Stomach smooth muscle (tissue), 2 donors: ENCODE results near the gene C6orf141.

Experiments used
- H3K27ac ChIP-seq: one replicate; pipeline ENCODE4 v1.7.0; 2013; ENCODE audit warnings: mild to moderate bottlenecking, low read length, inconsistent platforms
- H3K27me3 ChIP-seq, 2 donors: one replicate each; pipeline ENCODE4 v1.7.0; 2013; ENCODE audit warnings: low read length in 2 of 2; ENCODE audit not compliant: insufficient read depth in 2 of 2, control insufficient read depth in 1 of 2
- H3K36me3 ChIP-seq, 2 donors: one replicate each; pipeline ENCODE4 v1.7.0; 2013; ENCODE audit warnings: low read length in 2 of 2; ENCODE audit not compliant: control insufficient read depth in 2 of 2, insufficient read depth in 2 of 2
- H3K4me1 ChIP-seq: one replicate; pipeline ENCODE4 v1.7.0; 2013; ENCODE audit warnings: low read length; ENCODE audit not compliant: control insufficient read depth, insufficient read depth
- H3K4me3 ChIP-seq, 2 donors: one replicate each; pipeline ENCODE4 v1.7.0; 2013; ENCODE audit warnings: low read length in 2 of 2
- H3K9ac ChIP-seq, 2 donors: one replicate each; pipeline ENCODE4 v1.7.0; 2013; ENCODE audit warnings: low read length in 2 of 2, mild to moderate bottlenecking in 1 of 2
- H3K9me3 ChIP-seq, 2 donors: one replicate each; pipeline ENCODE4 v1.7.0; 2013; ENCODE audit warnings: low read length in 2 of 2; ENCODE audit not compliant: control insufficient read depth in 2 of 2
- donor health status: healthy.
- donor health status: Pancreatic carcinoma.

Gene C6orf141

GRCh38 chr6:49522710-49523593 is 27.5 kb upstream of the C6orf141 start:
- Histone ChIP-seq H3K4me1 (no peaks in the 10 kb centered on the region), H3K27ac (no peak overlapping the region), H3K4me3 (no peak overlapping the region), H3K9ac (no peak overlapping the region), H3K9me3 (no peaks in the 10 kb centered on the region), H3K27me3 (no peaks in the 10 kb centered on the region), H3K36me3 (no peaks in the 10 kb centered on the region)

GRCh38 chr6:49523901-49524300 is 26.6 kb upstream of the C6orf141 start:
- Histone ChIP-seq H3K27ac (no peak overlapping the region), H3K4me1 (no peaks in the 10 kb centered on the region), H3K4me3 (no peak overlapping the region), H3K27me3 (no peaks in the 10 kb centered on the region), H3K9ac (no peak overlapping the region), H3K36me3 (no peaks in the 10 kb centered on the region), H3K9me3 (no peaks in the 10 kb centered on the region)

GRCh38 chr6:49524541-49524940 is 25.9 kb upstream of the C6orf141 start:
- Histone ChIP-seq H3K27ac (no peak overlapping the region), H3K9ac (no peak overlapping the region)

GRCh38 chr6:49526598-49526997 is 23.9 kb upstream of the C6orf141 start:
- Histone ChIP-seq H3K9ac (no peak overlapping the region), H3K4me1 (no peaks in the 10 kb centered on the region), H3K9me3 (no peaks in the 10 kb centered on the region), H3K27ac (no peak overlapping the region), H3K27me3 (no peaks in the 10 kb centered on the region), H3K36me3 (no peaks in the 10 kb centered on the region), H3K4me3 (no peak overlapping the region)

More at GRCh38 chr6:49524541-49524940, 25.9 kb upstream of the C6orf141 start:
- Histone ChIP-seq H3K36me3 (no peaks in the 10 kb centered on the region), H3K9me3 (no peaks in the 10 kb centered on the region), H3K4me1 (no peaks in the 10 kb centered on the region), H3K4me3 (no peak overlapping the region), H3K27me3 (no peaks in the 10 kb centered on the region)

- Histone ChIP-seq H3K27me3 (no peaks in the 10 kb centered on the region), H3K4me1 (no peaks in the 10 kb centered on the region), H3K9ac (no peak overlapping the region), H3K36me3 (no peaks in the 10 kb centered on the region), H3K4me3 (no peak overlapping the region), H3K27ac (no peak overlapping the region), H3K9me3 (no peaks in the 10 kb centered on the region)
Observed at GRCh38 chr6:49527320-49527719, 23.1 kb upstream of the C6orf141 start.

GRCh38 chr6:49528571-49528970 is 21.9 kb upstream of the C6orf141 start:
- H3K27ac ChIP-seq = no peak overlapping the region
- H3K9me3 ChIP-seq = no peaks in the 10 kb centered on the region
- no peaks in the 10 kb centered on the region for H3K27me3 ChIP-seq
- H3K9ac ChIP-seq = no peak overlapping the region
- H3K4me1 ChIP-seq = no peaks in the 10 kb centered on the region
- H3K36me3 ChIP-seq = no peaks in the 10 kb centered on the region
- H3K4me3 ChIP-seq = no peak overlapping the region

- H3K9ac ChIP-seq = no peak overlapping the region
- H3K27me3 ChIP-seq = no peaks in the 10 kb centered on the region
- no peak overlapping the region for H3K27ac ChIP-seq
- H3K4me1 ChIP-seq = no peaks in the 10 kb centered on the region
- no peaks in the 10 kb centered on the region for H3K36me3 ChIP-seq
- H3K4me3 ChIP-seq = no peak overlapping the region
- H3K9me3 ChIP-seq = no peaks in the 10 kb centered on the region
Observed at GRCh38 chr6:49530141-49530776, 20.2 kb upstream of the C6orf141 start.

GRCh38 chr6:49531774-49532569 is 18.5 kb upstream of the C6orf141 start:
- no peaks in the 10 kb centered on the region for H3K4me1 ChIP-seq
- no peaks in the 10 kb centered on the region for H3K27me3 ChIP-seq
- H3K36me3 ChIP-seq = no peaks in the 10 kb centered on the region
- H3K27ac ChIP-seq = no peak overlapping the region
- no peak overlapping the region for H3K4me3 ChIP-seq
- no peak overlapping the region for H3K9ac ChIP-seq
- no peaks in the 10 kb centered on the region for H3K9me3 ChIP-seq

GRCh38 chr6:49535795-49536194 is 14.7 kb upstream of the C6orf141 start:
- Histone ChIP-seq H3K27me3 (no peaks in the 10 kb centered on the region), H3K4me1 (no peaks in the 10 kb centered on the region), H3K4me3 (no peak overlapping the region), H3K27ac (no peak overlapping the region), H3K9ac (no peak overlapping the region), H3K36me3 (no peaks in the 10 kb centered on the region), H3K9me3 (no peaks in the 10 kb centered on the region)

- Histone ChIP-seq H3K36me3 (no peaks in the 10 kb centered on the region), H3K9me3 (no peaks in the 10 kb centered on the region), H3K4me1 (no peaks in the 10 kb centered on the region), H3K27ac (no peak overlapping the region), H3K4me3 (no peak overlapping the region), H3K9ac (no peak overlapping the region), H3K27me3 (no peaks in the 10 kb centered on the region)
Observed at GRCh38 chr6:49539102-49539501, 11.4 kb upstream of the C6orf141 start.
